Stimulated activated CD8-positive, alpha-beta memory T cell treated with anti-CD3 and anti-CD28 coated beads, Interleukin-7, amount 100 ng/mL, for 48 hours (primary cell): ENCODE measurements around the gene ZFP28.

Experiments used
- DNase-seq, 2 donors: peaks; one replicate each; pipeline ENCODE4 v3.0.0-alpha.2; 2020; ENCODE audit warnings: low read depth in 1 of 2; ENCODE audit errors: extremely low read depth in 1 of 2

Gene ZFP28

DNA sequence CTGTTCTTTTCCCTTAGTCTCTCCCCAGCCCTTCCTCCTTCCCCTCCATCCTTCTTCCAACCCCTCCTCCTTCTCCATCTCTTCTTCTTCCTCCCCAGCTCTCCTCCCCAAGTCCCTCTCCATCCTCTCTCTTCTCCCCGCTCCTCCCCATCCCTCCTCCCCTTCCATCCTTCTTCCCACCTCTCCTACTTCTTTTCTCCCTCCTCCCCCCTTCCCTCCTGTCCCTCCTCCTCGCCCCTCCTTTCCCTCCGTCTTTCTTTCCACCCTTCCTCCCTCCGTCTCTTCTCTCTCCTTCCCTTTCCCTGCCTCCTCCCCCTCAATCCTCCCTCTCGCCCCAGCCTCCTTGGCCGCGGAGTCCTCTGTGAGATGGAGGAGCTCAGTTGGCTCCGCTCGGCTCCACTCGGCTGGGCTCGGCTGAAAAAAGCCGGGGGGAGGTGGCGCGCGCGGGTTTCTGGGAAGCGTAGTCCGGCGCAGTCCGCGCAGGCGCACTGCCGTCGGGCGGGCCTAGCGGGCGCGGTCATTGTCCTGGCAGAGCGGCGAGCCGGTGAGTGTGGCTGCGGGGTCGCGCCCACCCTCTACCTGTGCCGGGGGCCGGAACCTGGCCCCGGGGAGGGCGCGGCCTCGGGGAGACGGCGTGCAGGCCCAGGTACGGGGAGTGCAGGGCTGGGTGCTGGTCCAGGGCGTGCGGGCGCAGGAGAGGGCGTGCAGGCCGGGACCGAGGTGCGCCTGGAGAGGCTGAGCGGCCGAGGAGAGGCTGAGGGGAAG, 56.2 kb downstream of the ZFP28 start, which contains the start of gene ZNF71:
ZNF71 (plus strand) TSS at position 520 of the 765 bp plus-strand sequence. CDS start 6,257 bp downstream, outside the sequence.
- peak; percentile 75 to 81 for DNase-seq

DNA sequence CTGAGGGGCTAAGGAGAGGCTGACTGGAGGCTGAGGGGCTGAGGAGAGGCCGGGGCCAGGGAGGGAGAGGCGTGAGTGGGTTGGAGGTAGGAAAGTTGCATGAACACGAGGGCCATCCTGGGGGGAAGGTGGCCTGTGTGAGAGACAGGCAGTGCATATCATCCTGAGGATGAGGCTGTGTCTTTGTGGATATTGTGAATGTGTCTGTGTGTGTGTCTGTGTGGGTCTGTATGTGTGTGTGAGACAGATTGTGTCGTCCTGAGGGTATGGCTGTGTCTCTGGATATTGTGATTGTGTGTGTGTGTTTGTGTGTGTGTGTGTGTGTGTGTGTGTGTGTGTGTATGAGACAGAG, 56.8 kb downstream of the ZFP28 start:
- no peak for DNase-seq

- no peak for DNase-seq
These were observed 57.9 kb downstream of the ZFP28 start for GRCh38 chr19:56596676-56597075.

DNA sequence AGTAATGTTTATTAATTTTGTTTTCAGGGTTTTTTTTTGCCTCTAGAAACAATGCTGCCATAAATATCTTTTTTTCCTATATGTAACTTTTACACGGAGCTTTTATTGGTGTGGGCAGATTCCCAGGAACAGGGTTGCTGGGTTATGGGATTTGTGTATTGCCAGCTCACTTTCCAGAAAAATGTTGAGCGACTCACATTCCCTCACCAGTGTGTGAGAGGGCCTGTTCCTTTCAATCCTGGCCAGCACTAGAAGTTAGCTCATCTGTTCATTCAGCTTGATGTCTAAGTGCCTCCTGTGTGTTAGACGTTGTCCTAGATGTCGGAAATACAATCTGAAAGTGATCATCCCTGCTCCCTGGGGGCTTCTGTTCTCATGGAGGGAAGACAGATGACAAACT, 58.9 kb downstream of the ZFP28 start:
- DNase-seq = no peak

- no peak for DNase-seq
These were observed 62.6 kb downstream of the ZFP28 start for GRCh38 chr19:56601375-56601774.

GRCh38 chr19:56603829-56604228, 65.1 kb downstream of the ZFP28 start:
- no peak for DNase-seq
